ENCODE results near the gene PLEKHH1.

- TF ChIP-seq, protein P1, sequence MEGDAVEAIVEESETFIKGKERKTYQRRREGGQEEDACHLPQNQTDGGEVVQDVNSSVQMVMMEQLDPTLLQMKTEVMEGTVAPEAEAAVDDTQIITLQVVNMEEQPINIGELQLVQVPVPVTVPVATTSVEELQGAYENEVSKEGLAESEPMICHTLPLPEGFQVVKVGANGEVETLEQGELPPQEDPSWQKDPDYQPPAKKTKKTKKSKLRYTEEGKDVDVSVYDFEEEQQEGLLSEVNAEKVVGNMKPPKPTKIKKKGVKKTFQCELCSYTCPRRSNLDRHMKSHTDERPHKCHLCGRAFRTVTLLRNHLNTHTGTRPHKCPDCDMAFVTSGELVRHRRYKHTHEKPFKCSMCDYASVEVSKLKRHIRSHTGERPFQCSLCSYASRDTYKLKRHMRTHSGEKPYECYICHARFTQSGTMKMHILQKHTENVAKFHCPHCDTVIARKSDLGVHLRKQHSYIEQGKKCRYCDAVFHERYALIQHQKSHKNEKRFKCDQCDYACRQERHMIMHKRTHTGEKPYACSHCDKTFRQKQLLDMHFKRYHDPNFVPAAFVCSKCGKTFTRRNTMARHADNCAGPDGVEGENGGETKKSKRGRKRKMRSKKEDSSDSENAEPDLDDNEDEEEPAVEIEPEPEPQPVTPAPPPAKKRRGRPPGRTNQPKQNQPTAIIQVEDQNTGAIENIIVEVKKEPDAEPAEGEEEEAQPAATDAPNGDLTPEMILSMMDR (IDR thresholded peaks at IDR 0.05; ENCODE audit: poor library complexity): no peak
- TF ChIP-seq EZH2 (IDR thresholded peaks at IDR 0.05; ENCODE audit: borderline replicate concordance): no peak
- TF ChIP-seq EZH2phosphoT487 (IDR thresholded peaks at IDR 0.05; ENCODE audit: low read depth, severe bottlenecking, unreplicated experiment): no peak
Observed at GRCh38 chr14:67575684-67576083, 42.6 kb downstream of the PLEKHH1 start.
